Measurements from ENCODE around the gene PLCD3.
A peak's percentile ranks its signal among the peaks of the same experiment; 100 is the strongest.

Gene PLCD3

GRCh38 chr17:45123930-45124796 lies 8.2 kb downstream of the PLCD3 start:
- peak; percentile 18 for TF ChIP-seq POLR2A (IDR thresholded peaks at IDR 0.05; ENCODE audit: extremely low read depth, insufficient read length)
- no peak for TF ChIP-seq MYC (IDR thresholded peaks at IDR 0.05; ENCODE audit: low read depth, low read length)
- H3K4me3 ChIP-seq (ENCODE audit: low read depth, low read length) = no peak overlapping the region
- DNase-seq (ENCODE audit: low read depth) = peak; percentile 98

- no peak for TF ChIP-seq CTCF (IDR thresholded peaks at IDR 0.05; ENCODE audit: low read depth, low read length)
- no peak for TF ChIP-seq MYC (IDR thresholded peaks at IDR 0.05; ENCODE audit: low read depth, low read length)
- no peak for TF ChIP-seq MAX (IDR thresholded peaks at IDR 0.05; ENCODE audit: low read depth, low read length)
- no peak for TF ChIP-seq POLR2A (IDR thresholded peaks at IDR 0.05; ENCODE audit: extremely low read depth, insufficient read length)
- no peak overlapping the region for H3K4me3 ChIP-seq (ENCODE audit: low read depth, low read length)
- no peak for DNase-seq (ENCODE audit: low read depth)
Observed at GRCh38 chr17:45123076-45123770, 9.1 kb downstream of the PLCD3 start.

- no peak for TF ChIP-seq POLR2A (IDR thresholded peaks at IDR 0.05; ENCODE audit: extremely low read depth, insufficient read length)
- no peak for TF ChIP-seq MYC (IDR thresholded peaks at IDR 0.05; ENCODE audit: low read depth, low read length)
- no peak for TF ChIP-seq CTCF (IDR thresholded peaks at IDR 0.05; ENCODE audit: low read depth, low read length)
- no peak for TF ChIP-seq MAX (IDR thresholded peaks at IDR 0.05; ENCODE audit: low read depth, low read length)
- no peak overlapping the region for H3K4me3 ChIP-seq (ENCODE audit: low read depth, low read length)
- no peak for DNase-seq (ENCODE audit: low read depth)
Observed at GRCh38 chr17:45121055-45121454, 11.3 kb downstream of the PLCD3 start.

GRCh38 chr17:45120558-45120957 lies 11.8 kb downstream of the PLCD3 start:
- DNase-seq (ENCODE audit: low read depth) = no peak
- no peak overlapping the region for H3K4me3 ChIP-seq (ENCODE audit: low read depth, low read length)
- TF ChIP-seq MYC (IDR thresholded peaks at IDR 0.05; ENCODE audit: low read depth, low read length) = no peak
- no peak for TF ChIP-seq POLR2A (IDR thresholded peaks at IDR 0.05; ENCODE audit: extremely low read depth, insufficient read length)
- no peak for TF ChIP-seq CTCF (IDR thresholded peaks at IDR 0.05; ENCODE audit: low read depth, low read length)
- TF ChIP-seq MAX (IDR thresholded peaks at IDR 0.05; ENCODE audit: low read depth, low read length) = no peak

GRCh38 chr17:45119964-45120363 lies 12.4 kb downstream of the PLCD3 start:
- H3K4me3 ChIP-seq (ENCODE audit: low read depth, low read length) = no peak overlapping the region
- TF ChIP-seq MAX (IDR thresholded peaks at IDR 0.05; ENCODE audit: low read depth, low read length) (no peak), MYC (IDR thresholded peaks at IDR 0.05; ENCODE audit: low read depth, low read length) (no peak), POLR2A (IDR thresholded peaks at IDR 0.05; ENCODE audit: extremely low read depth, insufficient read length) (no peak), CTCF (IDR thresholded peaks at IDR 0.05; ENCODE audit: low read depth, low read length) (no peak)
- DNase-seq (ENCODE audit: low read depth) = no peak

GRCh38 chr17:45118691-45119090 lies 13.6 kb downstream of the PLCD3 start:
- no peak for TF ChIP-seq MAX (IDR thresholded peaks at IDR 0.05; ENCODE audit: low read depth, low read length)
- no peak for TF ChIP-seq POLR2A (IDR thresholded peaks at IDR 0.05; ENCODE audit: extremely low read depth, insufficient read length)
- TF ChIP-seq MYC (IDR thresholded peaks at IDR 0.05; ENCODE audit: low read depth, low read length) = no peak
- no peak for TF ChIP-seq CTCF (IDR thresholded peaks at IDR 0.05; ENCODE audit: low read depth, low read length)
- no peak overlapping the region for H3K4me3 ChIP-seq (ENCODE audit: low read depth, low read length)
- no peak for DNase-seq (ENCODE audit: low read depth)
